Measurements from ENCODE around the gene EWSR1.

EWSR1 gene

GRCh38 chr22:29251981-29252911 lies 15.8 kb upstream of the EWSR1 start:
- DNase-seq, result no peak

- no peak for DNase-seq
Measured at GRCh38 chr22:29253561-29254285, 14.3 kb upstream of the EWSR1 start.

GRCh38 chr22:29254286-29254660 lies 13.8 kb upstream of the EWSR1 start:
- no peak for DNase-seq

DNA sequence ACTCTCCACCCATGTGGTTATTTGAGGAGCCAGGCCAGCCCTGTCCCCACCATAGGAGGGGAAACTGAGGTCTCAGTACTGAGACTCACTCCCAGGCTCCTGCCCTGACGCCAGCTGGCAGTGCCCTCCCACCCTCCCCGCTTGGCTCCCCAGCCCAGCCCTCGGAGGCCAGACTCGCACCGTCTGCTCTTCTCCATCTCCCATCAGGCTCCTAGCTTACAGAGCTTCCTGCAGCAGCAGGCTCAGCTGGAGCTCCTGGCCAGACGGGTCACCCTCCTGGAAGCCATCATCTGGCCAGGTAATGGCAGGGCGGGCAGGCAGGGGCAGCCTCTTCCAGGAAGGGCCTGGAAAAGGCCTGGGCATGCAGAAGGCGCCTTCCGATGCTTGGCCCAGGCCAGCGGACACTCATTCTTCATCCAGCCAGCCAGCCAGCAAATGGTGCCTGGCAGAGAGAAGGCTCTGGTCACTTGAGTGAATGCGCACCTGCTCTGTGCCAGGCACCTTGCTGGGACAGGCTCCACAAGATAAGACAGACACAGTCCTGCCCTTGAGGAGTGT lies 12.9 kb upstream of the EWSR1 start:
- DNase-seq, result no peak

DNA sequence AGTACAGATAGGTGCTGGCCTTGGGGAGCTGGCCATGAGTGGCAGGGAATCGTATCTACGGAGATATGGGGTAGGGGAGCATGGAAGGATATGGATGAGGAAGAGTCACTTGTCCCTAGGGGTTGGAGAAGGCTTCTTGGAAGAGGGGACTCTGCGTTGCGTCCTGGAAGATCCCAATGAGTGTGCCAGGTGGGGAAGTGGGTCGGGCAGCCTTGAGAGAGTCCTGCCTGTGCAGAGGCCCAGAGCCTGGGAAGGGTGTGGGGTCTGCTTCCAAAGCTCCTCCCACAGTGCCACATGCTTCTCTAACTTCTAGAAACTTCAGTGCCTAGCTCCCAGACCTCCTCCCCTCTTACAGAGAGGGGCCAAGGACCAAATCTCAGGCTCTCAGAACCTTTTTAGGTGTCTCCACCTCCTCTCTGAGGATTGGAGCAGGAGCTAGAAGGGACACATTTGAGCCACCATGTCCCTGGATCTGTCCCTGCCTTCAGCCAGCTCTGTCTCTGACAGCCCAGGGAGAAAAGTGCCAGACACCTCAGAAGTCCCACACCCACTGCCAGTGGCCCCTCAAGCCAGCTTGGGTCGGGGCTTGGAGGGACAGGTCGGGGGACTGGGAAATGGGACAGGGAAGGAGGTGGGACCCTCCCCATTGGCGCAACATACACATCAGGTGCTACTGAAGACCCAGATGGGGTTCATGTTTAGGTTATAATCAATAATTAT lies 11.3 kb upstream of the EWSR1 start:
- no peak for DNase-seq

GRCh38 chr22:29257751-29258181 lies 10.3 kb upstream of the EWSR1 start:
- no peak for DNase-seq

DNA sequence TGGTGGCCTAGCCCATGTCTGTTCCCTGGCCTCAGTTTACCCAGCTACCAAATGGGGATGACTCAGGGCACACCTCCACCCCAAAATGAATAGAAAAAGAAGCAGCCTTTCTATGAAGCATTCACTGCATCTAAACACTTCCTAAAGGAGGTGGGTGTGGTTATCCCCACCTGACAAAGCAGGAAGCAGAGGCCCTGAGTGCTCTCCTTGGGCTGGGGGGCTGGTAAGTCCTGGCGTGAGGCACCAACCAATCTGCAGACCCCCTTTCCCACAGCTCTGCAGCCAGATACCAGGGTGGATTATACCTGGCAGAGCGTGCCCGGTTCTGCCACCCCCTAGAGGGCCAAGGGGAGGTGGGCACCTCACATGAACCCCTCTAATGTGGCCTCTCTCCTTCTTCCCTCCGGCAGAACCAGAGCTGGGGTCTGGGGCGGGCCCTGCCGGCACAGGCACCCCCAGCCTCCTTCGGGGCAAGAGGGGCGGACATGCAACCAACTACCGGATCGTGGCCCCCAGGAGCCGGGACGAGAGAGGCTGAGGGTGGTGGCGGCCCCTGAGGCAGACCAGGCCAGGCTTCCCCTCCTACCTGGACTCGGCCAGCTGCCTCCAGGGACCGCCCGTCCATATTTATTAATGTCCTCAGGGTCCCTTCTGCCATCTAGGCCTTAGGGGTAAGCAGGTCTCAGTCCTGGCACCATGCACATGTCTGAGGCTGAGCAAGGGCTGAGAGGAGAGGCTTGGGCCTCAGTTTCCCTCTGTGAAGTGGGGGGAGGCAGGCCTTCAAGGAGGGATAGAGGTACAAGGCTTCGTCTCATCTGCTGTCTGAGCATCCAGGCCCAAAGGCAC lies 9.4 kb upstream of the EWSR1 start:
- DNase-seq, result no peak

DNA sequence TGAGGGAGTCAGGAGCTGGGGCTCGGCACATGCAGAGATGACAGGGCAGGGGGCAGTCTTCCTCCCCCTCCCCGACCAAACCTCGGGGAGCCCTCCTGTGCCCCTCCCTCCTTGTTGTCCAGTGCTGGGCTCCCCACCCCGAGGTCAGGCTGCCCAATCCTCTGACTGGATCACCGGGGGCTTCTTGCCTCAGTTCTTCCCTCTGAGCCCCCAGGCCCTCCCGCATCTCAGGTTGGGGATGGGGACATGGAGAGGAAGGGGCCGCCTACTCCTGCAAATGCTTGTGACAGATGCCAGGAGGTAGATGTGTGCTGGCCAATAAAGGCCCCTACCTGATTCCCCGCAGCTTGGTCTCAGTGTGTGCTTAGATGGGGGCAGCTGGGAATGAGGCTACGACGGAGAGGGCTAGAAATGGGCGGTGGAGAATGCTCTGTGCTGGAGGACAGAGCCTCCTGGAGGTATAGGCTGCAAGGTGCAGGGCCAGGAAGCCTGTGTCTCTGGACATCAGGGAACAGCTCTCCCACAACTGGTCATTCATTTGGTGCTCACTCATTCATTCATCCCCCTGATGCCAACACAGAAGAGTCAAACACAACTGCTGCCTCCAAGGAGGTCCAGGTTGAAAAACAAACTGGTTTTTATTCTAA lies 8.7 kb upstream of the EWSR1 start:
- no peak for DNase-seq

DNA sequence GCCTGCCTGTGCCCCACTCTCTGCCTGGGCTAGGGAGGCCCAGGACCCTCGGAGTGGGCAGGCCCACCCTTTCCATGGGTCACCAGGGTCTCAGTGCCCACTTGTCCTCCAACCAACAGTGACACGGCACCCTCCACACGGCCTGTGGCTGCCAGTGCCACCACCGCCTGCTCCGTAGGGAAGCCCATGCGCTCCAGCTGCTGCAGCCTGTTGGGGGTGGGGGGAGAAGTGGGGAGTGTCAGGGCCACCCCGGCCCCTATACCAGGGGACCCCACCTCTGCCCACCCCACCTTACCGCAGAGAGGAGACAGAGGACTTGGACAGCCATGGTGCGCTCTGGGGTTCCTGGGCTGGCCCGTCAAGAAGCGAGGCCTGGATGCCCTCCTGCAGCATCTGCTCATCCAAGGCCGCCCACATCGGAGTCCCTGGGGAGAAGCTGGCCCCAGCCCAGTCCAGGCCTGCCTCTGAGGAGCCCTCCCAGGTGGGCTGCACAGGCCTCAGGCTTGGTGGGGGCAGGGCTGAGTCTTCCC lies 8.0 kb upstream of the EWSR1 start:
- no peak for DNase-seq

- DNase-seq, result no peak
Measured at GRCh38 chr22:29260601-29261315, 7.3 kb upstream of the EWSR1 start.

DNA sequence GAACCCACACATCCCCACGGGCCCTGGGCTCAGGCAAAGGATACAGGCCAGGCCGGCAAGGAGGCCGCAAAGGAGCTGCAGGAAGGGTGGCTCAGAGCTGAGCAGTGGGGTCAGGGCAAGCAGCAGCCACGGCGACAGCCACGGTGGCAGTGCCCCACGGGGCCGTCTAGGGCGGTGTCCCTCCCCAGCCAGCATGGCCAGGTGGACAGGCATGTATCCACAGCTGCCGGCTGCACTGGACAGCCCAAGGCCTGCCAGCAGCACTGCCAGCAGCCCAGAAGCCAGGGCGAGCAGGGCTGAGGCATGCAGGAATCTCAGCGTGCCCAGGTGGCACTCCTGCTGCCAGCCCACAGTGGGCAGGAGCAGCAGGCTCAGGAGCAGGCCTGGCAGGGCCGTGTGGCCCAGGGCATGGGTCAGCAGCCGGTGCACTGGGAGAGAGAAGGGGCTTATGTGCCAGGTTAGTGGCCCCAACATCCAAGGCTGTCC lies 4.2 kb upstream of the EWSR1 start:
- DNase-seq, result no peak

DNA sequence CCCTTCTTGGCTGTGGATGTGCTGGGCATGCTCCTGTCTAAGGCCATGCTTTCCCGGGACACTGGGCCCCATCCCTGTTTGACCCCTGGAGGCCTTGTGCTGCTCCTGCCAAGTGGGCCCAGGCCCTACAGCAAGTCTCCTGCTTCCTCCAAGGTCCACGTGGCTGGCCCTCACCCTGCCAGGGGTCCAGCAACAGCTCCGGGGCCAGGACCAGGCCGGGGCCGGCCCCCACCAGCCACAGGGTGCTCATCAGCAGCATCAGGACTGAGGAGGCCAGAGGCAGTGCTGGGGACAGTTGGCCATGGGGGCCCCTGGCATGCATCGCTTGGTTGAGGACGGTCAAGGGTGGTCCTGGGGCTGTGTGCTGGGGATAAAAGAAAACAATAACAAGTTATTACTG lies 2.8 kb upstream of the EWSR1 start:
- DNase-seq, result no peak

DNA sequence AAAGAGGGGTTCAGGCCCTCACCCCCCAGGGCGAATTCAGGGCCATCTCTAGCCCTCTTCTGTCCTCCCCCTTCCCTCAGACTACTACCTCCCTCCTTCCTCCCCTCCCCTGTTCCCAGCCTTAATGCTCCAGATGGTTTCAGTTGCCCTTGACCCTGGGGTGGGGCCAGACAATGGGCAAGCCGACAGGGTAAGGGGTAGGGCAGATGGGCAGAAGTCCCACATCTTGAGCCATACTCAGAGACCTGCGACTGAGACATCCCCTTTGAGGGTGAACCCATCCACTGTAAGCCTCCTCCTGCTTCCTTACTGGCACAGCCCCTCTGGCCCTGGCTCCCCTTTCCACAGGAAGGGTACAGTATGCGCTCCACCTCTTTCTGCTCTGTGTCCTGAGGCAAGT lies 2.1 kb upstream of the EWSR1 start:
- no peak for DNase-seq

- no peak for DNase-seq
Measured at GRCh38 chr22:29266564-29267461, 1.3 kb upstream of the EWSR1 start.

GRCh38 chr22:29267462-29267857 lies 608 bp upstream of the EWSR1 start:
- no peak for DNase-seq

- DNase-seq, result peak; percentile 10
Measured at GRCh38 chr22:29268511-29269229, 602 bp downstream of the EWSR1 start.

GRCh38 chr22:29269230-29269604 lies 1.1 kb downstream of the EWSR1 start:
- DNase-seq, result peak; percentile 1

GRCh38 chr22:29269731-29270474 lies 1.8 kb downstream of the EWSR1 start:
- DNase-seq, result no peak

All from DMS79 (cell line).